Thyroid gland (tissue), 4 donors: ENCODE results near the gene SASH1.

Source experiments
- POLR2A ChIP-seq, 2 donors: fragments of 450-650 bp; IDR thresholded peaks; one replicate each; pipeline ENCODE4 v1.6.1; 2017; ENCODE audit warnings: antibody characterized with exemption in 2 of 2, mild to moderate bottlenecking in 2 of 2, moderate library complexity in 1 of 2
- TF ChIP-seq, protein P1 (sequence below), 6 experiments: fragments of 200-600 bp in 3 of 6; fragments of 450-650 bp in 3 of 6; sonication (generic) in 3 of 6; IDR thresholded peaks; one replicate each; pipeline ENCODE4 v1.5.1; 2016 to 2019; ENCODE audit warnings: antibody characterized with exemption in 6 of 6, mild to moderate bottlenecking in 2 of 6, inconsistent platforms in 1 of 6, moderate library complexity in 1 of 6

DNA sequence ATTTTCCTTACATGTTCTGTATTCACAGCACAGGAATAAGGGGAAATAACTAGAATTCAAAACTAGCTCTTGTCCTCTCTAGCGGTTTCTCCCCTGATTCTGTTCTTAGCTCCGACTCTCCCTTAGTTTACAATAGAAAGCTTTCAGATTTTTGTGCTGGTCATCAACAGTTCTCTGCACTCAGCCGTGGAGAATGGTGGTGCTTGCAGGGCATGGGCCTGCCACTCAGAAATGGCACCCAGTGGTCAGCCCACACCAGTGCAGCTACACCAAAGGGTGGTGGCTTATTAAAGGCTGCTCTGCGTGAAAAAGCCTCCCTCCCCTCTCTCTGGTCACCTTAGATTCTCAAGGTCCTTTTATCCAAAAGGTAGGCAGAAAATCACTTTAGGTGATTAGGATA, 123.5 kb downstream of the SASH1 start:
- TF ChIP-seq, protein P1, sequence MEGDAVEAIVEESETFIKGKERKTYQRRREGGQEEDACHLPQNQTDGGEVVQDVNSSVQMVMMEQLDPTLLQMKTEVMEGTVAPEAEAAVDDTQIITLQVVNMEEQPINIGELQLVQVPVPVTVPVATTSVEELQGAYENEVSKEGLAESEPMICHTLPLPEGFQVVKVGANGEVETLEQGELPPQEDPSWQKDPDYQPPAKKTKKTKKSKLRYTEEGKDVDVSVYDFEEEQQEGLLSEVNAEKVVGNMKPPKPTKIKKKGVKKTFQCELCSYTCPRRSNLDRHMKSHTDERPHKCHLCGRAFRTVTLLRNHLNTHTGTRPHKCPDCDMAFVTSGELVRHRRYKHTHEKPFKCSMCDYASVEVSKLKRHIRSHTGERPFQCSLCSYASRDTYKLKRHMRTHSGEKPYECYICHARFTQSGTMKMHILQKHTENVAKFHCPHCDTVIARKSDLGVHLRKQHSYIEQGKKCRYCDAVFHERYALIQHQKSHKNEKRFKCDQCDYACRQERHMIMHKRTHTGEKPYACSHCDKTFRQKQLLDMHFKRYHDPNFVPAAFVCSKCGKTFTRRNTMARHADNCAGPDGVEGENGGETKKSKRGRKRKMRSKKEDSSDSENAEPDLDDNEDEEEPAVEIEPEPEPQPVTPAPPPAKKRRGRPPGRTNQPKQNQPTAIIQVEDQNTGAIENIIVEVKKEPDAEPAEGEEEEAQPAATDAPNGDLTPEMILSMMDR (IDR thresholded peaks at IDR 0.05) = peak in 5 of 6 experiments; percentile 28 to 57 (median 54)
- TF ChIP-seq POLR2A (IDR thresholded peaks at IDR 0.05) = peak in 1 of 2 donors; percentile 23
